HG02623 (cell line): ENCODE measurements around the gene GSTM1.
"Not testable (repeated sequence)": the region's sequence is repeated elsewhere in the genome, so short reads cannot be mapped to it uniquely, and the experiment has no call there.

Experiments used
- ATAC-seq: cut with Tn5 transposase; IDR thresholded peaks from one replicate; pipeline ENCODE4 v1.9.1; 2021; ENCODE audit warnings: moderate library complexity; ENCODE audit not compliant: unreplicated experiment

The GSTM1 gene

GRCh38 chr1:109659997-109660690, 27.5 kb upstream of the GSTM1 start:
- no peak for ATAC-seq

- not testable (repeated sequence) for ATAC-seq
These were observed 27.0 kb upstream of the GSTM1 start for GRCh38 chr1:109660691-109661026.

GRCh38 chr1:109661391-109661790, 26.2 kb upstream of the GSTM1 start:
- ATAC-seq, result no peak

GRCh38 chr1:109664671-109665070, 22.9 kb upstream of the GSTM1 start:
- ATAC-seq, result no peak

- ATAC-seq, result peak; percentile 97
These were observed 20.0 kb upstream of the GSTM1 start, which contains the start of gene GSTM2 for GRCh38 chr1:109667452-109668122. Gene GSTM2 (plus strand): TSS chr1:109668057. CDS start chr1:109668116, 59 bp downstream.

- ATAC-seq, result no peak
These were observed 19.4 kb upstream of the GSTM1 start for GRCh38 chr1:109668123-109668775.

GRCh38 chr1:109669246-109669948, 18.2 kb upstream of the GSTM1 start:
- ATAC-seq, result no peak

- ATAC-seq, result not testable (repeated sequence)
These were observed 17.7 kb upstream of the GSTM1 start for GRCh38 chr1:109669949-109670302.

- ATAC-seq, result no peak
These were observed 16.6 kb upstream of the GSTM1 start for GRCh38 chr1:109671067-109671466.

GRCh38 chr1:109673861-109674260, 13.8 kb upstream of the GSTM1 start:
- ATAC-seq, result not testable (repeated sequence)

GRCh38 chr1:109676683-109677381, 10.8 kb upstream of the GSTM1 start:
- not testable (repeated sequence) for ATAC-seq

- no peak for ATAC-seq
These were observed 10.2 kb upstream of the GSTM1 start for GRCh38 chr1:109677459-109677858.

GRCh38 chr1:109678637-109679036, 9.0 kb upstream of the GSTM1 start:
- ATAC-seq, result not testable (repeated sequence)

- ATAC-seq, result not testable (repeated sequence)
These were observed 2.8 kb upstream of the GSTM1 start for GRCh38 chr1:109684777-109685176.

- ATAC-seq, result not testable (repeated sequence)
These were observed 2.2 kb upstream of the GSTM1 start for GRCh38 chr1:109685399-109685798.

- ATAC-seq, result not testable (repeated sequence)
These were observed 1.7 kb upstream of the GSTM1 start for GRCh38 chr1:109685890-109686289.

GRCh38 chr1:109687109-109687508, 508 bp upstream of the GSTM1 start:
- ATAC-seq, result not testable (repeated sequence)

- no peak for ATAC-seq
These were observed 2.3 kb downstream of the GSTM1 start for GRCh38 chr1:109689844-109690405.

- ATAC-seq, result no peak
These were observed 4.1 kb downstream of the GSTM1 start for GRCh38 chr1:109691759-109692158.

- ATAC-seq, result not testable (repeated sequence)
These were observed 6.8 kb downstream of the GSTM1 start for GRCh38 chr1:109694400-109694799.
